PFSK-1 (cell line): ENCODE results near the gene CLASP1.

ENCODE experiments used
- FOXP2 ChIP-seq: optimal IDR thresholded peaks from 2 replicates; pipeline ENCODE3; 2011; ENCODE audit warnings: borderline replicate concordance, control low read depth, inconsistent platforms; ENCODE audit not compliant: insufficient read depth; ENCODE audit errors: extremely low read length, extremely low read depth
- POLR2AphosphoS5 ChIP-seq: IDR thresholded peaks from 2 replicates; pipeline ENCODE4 v1.6.1; 2012; ENCODE audit warnings: low read depth, mild to moderate bottlenecking, control low read depth, low read length, moderate library complexity
- REST ChIP-seq, 2 experiments: IDR thresholded peaks; 2 replicates each; pipeline versions ENCODE4 v1.6.1 to v1.8.0; 2011 to 2012; ENCODE audit warnings: low read depth in 2 of 2, low read length in 2 of 2, control low read depth in 1 of 2, inconsistent platforms in 1 of 2, mild to moderate bottlenecking in 1 of 2, moderate library complexity in 1 of 2; ENCODE audit not compliant: insufficient read depth in 1 of 2
- SIN3A ChIP-seq: IDR thresholded peaks from 2 replicates; pipeline ENCODE4 v1.6.1; 2012; ENCODE audit warnings: mild to moderate bottlenecking, low read length, moderate library complexity, borderline replicate concordance; ENCODE audit not compliant: insufficient read depth
- TAF1 ChIP-seq: IDR thresholded peaks from 2 replicates; pipeline ENCODE4 v1.6.1; 2012; ENCODE audit warnings: low read length, control low read depth, borderline replicate concordance; ENCODE audit not compliant: insufficient read depth

CLASP1 gene

GRCh38 chr2:121536347-121536746 lies 112.9 kb downstream of the CLASP1 start:
- TF ChIP-seq FOXP2 (no peak), TAF1 (no peak), POLR2AphosphoS5 (no peak), REST (IDR thresholded peaks at IDR 0.05; ENCODE audit: insufficient read depth in 1 of 2, low read depth in 2 of 2, low read length in 2 of 2) (no peak), SIN3A (no peak)

DNA sequence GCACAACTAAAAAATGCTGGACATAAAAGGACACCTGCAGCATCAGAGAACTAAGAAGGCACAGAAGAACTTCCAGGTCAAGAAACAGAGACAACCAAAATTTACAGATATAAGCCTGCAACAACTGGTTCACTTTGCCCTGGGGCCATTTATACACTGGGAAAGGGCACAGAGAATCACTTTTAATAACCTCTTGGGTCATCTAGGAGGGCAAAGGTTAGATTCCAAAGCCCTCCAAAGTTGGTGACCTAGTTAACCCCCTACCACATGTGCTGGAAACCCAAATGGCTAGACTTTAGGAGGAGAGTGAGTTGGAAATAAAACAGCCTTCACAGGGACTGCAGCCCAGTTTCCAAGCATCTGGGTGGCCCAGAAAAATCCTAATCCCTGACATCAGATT lies 115.3 kb downstream of the CLASP1 start:
- TF ChIP-seq REST (IDR thresholded peaks at IDR 0.05; ENCODE audit: insufficient read depth in 1 of 2, low read depth in 2 of 2, low read length in 2 of 2) (no peak), SIN3A (no peak), FOXP2 (no peak), POLR2AphosphoS5 (no peak), TAF1 (no peak)

- TF ChIP-seq SIN3A (no peak), TAF1 (no peak), REST (IDR thresholded peaks at IDR 0.05; ENCODE audit: insufficient read depth in 1 of 2, low read depth in 2 of 2, low read length in 2 of 2) (no peak), FOXP2 (no peak), POLR2AphosphoS5 (no peak)
These were observed 116.4 kb downstream of the CLASP1 start for GRCh38 chr2:121532894-121533293.

DNA sequence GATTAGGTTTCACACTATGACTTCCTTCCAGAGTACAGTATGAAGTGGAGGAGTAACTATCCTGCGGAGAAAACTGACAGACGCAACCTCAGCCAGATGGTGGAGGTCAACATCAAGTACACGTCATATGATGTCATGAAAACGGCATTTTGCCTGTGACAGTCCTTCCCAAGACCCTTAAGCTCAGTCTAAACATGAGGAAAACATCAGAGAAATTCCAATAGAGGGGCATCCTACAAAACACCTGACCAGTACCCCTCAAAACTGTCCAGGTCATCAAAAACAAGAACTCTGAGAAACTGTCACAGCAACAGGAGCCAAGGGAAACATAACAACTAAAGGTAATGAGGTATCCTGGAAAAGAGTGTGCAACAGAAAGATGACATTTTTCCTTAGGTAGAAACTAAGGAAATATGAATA lies 116.9 kb downstream of the CLASP1 start:
- TF ChIP-seq TAF1 (no peak), REST (IDR thresholded peaks at IDR 0.05; ENCODE audit: insufficient read depth in 1 of 2, low read depth in 2 of 2, low read length in 2 of 2) (no peak), SIN3A (peak; percentile 88; the same call in 1 of the 2 replicates), FOXP2 (no peak)

GRCh38 chr2:121530212-121530705 lies 119.0 kb downstream of the CLASP1 start:
- TF ChIP-seq POLR2AphosphoS5 (no peak), REST (IDR thresholded peaks at IDR 0.05; ENCODE audit: insufficient read depth in 1 of 2, low read depth in 2 of 2, low read length in 2 of 2) (no peak), FOXP2 (no peak), TAF1 (no peak), SIN3A (no peak; the same call in 1 of the 2 replicates)
